WI38 (cell line): ENCODE measurements around the gene SPRR5.

ENCODE experiments used
- H3K4me3 ChIP-seq: 2 replicates; pipeline ENCODE4 v1.5.1; 2011; ENCODE audit warnings: low read depth, mild to moderate bottlenecking, control low read depth, low read length
- TF ChIP-seq, protein P1 (sequence below): IDR thresholded peaks from 2 replicates; pipeline ENCODE4 v1.5.1; 2012; ENCODE audit warnings: low read depth, mild to moderate bottlenecking, control low read depth, low read length

The SPRR5 gene

DNA sequence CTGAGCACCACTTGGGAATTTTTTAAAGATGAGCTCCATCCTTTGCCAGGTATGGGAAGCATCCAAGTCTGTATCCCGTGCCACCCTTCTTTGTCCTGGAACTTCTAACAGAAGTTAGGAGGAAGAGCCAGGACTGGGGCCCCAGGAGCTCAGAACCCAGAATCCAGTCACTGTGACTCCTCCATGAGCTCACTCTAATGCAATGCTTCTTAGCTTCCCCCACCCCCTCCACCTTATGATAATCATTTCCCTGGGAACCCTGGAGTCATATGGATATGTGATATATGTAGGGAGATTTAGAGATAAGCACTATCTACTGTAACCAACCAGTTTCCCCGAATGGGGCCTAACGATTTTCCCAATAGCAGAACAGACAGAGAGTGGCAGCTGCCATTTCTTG lies 758 bp upstream of the SPRR5 start:
- H3K4me3 ChIP-seq, result no peak overlapping the region
- TF ChIP-seq, protein P1, sequence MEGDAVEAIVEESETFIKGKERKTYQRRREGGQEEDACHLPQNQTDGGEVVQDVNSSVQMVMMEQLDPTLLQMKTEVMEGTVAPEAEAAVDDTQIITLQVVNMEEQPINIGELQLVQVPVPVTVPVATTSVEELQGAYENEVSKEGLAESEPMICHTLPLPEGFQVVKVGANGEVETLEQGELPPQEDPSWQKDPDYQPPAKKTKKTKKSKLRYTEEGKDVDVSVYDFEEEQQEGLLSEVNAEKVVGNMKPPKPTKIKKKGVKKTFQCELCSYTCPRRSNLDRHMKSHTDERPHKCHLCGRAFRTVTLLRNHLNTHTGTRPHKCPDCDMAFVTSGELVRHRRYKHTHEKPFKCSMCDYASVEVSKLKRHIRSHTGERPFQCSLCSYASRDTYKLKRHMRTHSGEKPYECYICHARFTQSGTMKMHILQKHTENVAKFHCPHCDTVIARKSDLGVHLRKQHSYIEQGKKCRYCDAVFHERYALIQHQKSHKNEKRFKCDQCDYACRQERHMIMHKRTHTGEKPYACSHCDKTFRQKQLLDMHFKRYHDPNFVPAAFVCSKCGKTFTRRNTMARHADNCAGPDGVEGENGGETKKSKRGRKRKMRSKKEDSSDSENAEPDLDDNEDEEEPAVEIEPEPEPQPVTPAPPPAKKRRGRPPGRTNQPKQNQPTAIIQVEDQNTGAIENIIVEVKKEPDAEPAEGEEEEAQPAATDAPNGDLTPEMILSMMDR, result no peak

DNA sequence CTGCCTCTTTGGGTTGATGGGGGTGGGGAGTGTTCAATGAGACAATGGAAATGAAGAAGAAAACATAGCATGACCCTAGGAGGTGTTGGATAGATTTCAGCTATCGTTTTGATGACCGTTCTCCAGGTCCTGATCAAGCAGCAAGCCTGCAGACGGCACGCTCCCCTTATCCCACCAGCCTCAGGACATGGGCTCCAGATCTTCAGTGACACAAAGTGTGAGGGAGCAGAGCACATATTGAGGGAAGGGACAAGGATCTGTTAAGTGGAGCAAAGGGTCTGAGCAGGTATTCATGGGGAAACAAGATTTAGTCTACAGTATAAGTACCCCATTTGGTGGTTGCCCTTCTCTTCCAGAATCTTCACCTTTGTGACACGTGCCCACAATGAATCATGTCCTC lies 4.7 kb downstream of the SPRR5 start:
- no peak overlapping the region for H3K4me3 ChIP-seq
- TF ChIP-seq, protein P1, result no peak

DNA sequence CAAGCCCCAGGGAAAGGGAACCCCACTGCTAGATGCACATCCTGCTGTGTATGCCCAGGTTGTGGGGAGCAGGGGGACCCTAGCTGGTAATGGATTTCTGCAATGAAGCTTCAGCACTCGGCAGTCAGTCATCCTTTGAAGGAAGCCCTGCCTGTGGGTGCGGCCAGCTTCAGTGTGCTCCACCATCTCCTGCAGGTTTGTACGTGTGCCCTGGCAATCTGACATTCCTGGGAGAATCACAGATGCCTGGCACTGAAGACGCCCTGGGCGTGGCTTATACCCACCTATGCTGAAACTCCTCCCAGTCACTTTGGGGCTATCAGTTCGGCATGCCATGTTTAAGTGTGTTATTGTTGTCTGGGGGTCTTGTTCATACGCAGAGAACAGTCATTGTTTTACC lies 6.8 kb downstream of the SPRR5 start:
- TF ChIP-seq, protein P1, result no peak
- H3K4me3 ChIP-seq, result no peak overlapping the region

DNA sequence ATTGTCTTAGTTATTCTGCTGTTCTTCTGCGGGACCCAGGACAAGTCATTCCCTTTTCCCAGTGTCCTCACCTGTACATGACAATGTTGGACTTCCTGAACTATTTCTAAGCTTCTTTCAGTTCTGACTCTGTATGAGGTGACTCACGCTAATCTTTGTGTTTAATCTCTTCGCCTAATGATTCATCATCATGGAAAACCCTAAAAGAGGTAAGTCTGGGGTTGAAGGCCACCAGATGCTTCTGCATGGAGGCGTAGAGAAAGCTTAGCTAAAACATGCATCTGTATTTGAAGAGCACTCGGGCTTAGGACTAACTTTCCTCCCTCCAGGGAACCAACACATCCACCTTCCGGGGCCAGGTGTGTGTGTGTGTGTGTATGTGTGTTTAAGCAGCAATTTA lies 7.4 kb downstream of the SPRR5 start:
- TF ChIP-seq, protein P1, result no peak
- H3K4me3 ChIP-seq, result no peak overlapping the region

DNA sequence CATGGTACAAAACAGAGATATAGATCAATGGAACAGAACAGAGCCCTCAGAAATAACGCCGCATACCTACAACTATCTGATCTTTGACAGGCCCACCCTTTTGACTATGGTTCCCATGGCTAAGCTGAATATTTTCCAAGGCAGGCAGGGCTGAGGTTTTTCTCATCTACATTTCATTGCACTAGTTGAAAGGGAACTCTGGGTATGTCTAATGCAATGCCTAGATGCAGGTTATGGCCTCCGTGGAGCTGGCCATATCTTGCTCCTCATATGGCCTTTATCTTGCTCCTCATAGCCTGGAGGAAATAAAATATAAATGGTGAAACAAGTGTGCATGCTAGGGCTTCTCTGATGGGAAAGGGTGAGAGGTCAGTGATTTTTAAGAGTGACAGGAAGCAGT lies 10.6 kb downstream of the SPRR5 start:
- TF ChIP-seq, protein P1, result no peak
- H3K4me3 ChIP-seq, result no peak overlapping the region

DNA sequence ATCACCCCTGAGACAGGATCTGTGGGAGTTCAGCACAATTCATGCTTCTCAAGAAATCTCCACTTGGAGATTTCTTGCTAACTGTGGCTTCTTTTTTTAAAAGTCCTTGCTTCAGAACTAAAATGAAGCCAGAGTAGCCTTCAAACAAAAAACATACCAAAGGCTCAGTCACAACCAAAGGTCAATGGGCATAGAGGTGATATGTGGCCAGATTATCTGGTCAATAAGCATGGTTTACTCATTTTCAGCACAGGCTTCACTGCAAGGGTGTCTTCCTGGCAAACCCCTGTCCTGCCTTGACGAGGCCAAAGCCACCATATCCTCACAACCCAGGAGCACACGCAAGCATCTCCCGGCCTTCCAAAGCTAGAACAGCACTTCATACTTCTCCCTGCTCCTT lies 12.3 kb downstream of the SPRR5 start:
- TF ChIP-seq, protein P1, result no peak

DNA sequence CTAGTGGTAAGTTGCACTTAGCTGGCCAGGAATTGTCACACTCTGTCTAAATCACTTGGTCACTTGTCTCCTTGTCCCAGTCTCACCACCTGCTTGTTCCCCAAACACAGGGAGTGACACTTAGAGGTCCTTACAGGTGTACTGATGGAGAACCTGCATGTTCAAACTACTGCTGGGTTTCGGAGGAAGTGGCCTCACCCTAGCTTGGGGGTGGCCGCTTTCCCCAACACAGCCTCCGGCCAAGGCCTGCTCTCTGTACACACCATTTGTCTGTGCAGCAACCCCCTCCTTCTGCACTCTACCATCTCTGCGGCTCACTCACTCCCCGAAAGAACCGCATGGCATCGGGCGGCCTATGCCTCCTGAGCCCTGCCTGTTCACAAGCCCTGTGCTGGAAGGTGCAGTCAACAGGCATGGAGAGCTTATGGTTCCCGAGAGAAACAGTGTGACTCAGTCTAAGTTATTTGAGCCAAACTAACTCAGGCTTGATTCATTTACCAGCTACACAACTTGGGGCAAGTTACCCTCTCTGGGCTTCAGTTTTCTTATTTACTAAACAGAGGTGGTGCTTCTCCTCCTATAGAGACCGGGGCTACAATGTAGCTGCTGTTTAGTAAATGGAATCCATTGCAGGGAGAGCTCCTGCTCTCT lies 12.9 kb downstream of the SPRR5 start:
- TF ChIP-seq, protein P1, result no peak
- no peak overlapping the region for H3K4me3 ChIP-seq

More for the DNA sequence above, 12.3 kb downstream of the SPRR5 start:
- no peak overlapping the region for H3K4me3 ChIP-seq
